Neural cell (in vitro differentiated cells): ENCODE results near the gene ADAP1. TPM values are rescaled to one million over a fixed set of nuclear protein-coding genes. Genes with fewer than 3 reads are reported as not detected.

Source experiments
- H2AFZ ChIP-seq: fragments of 200-600, 300-800 bp; sonication (generic), shearing (Covaris generic); 2 replicates; pipeline ENCODE4 v1.6.0; 2014; ENCODE audit warnings: low read depth, mild to moderate bottlenecking, antibody characterized with exemption, low read length, moderate library complexity
- H3F3A ChIP-seq: fragments of 200-600 bp; shearing (Covaris generic); 2 replicates; pipeline ENCODE4 v1.6.1; 2016; ENCODE audit warnings: mild to moderate bottlenecking, moderate library complexity, mixed read lengths, antibody characterized with exemption, low read length; ENCODE audit not compliant: insufficient read depth, poor library complexity, severe bottlenecking
- H3K27ac ChIP-seq: fragments of 200-600, 300-800 bp; sonication (generic), shearing (Covaris generic); 2 replicates; pipeline ENCODE4 v1.5.1; 2014; ENCODE audit warnings: mild to moderate bottlenecking, low read length, moderate library complexity
- H3K27me3 ChIP-seq: fragments of 300-800, 200-600 bp; sonication (generic), shearing (Covaris generic); 2 replicates; pipeline ENCODE4 v1.6.0; 2014; ENCODE audit warnings: mild to moderate bottlenecking, low read depth, low read length, moderate library complexity; ENCODE audit not compliant: insufficient read depth
- H3K36me3 ChIP-seq: fragments of 300-800, 200-600 bp; sonication (generic), shearing (Covaris generic); 2 replicates; pipeline ENCODE4 v1.5.1; 2014; ENCODE audit warnings: mild to moderate bottlenecking, antibody characterized with exemption, low read length, moderate library complexity; ENCODE audit not compliant: insufficient read depth
- H3K4me2 ChIP-seq: fragments of 300-800, 200-600 bp; sonication (generic), shearing (Covaris generic); 2 replicates; pipeline ENCODE4 v1.6.0; 2014; ENCODE audit warnings: mild to moderate bottlenecking, low read length
- H3K4me3 ChIP-seq: fragments of 300-800, 200-600 bp; sonication (generic), shearing (Covaris generic); 2 replicates; pipeline ENCODE4 v1.5.1; 2014; ENCODE audit warnings: mild to moderate bottlenecking, low read length, moderate library complexity
- H3K79me2 ChIP-seq: fragments of 200-600 bp; shearing (Covaris generic); replicated peaks from 2 replicates; pipeline ENCODE4 v1.6.0; 2014; ENCODE audit warnings: mild to moderate bottlenecking, low read length, moderate library complexity; ENCODE audit not compliant: insufficient read depth
- H3K9ac ChIP-seq: fragments of 300-800, 200-600 bp; sonication (generic), shearing (Covaris generic); 2 replicates; pipeline ENCODE4 v1.6.1; 2016; ENCODE audit warnings: mild to moderate bottlenecking, low read length, mixed read lengths
- H3K9me2 ChIP-seq: fragments of 200-600 bp; shearing (Covaris generic); 2 replicates; pipeline ENCODE4 v1.6.1; 2016; ENCODE audit warnings: mild to moderate bottlenecking, low read length, mixed read lengths; ENCODE audit not compliant: insufficient read depth
- H3K9me3 ChIP-seq: fragments of 200-600, 300-800 bp; sonication (generic), shearing (Covaris generic); 2 replicates; pipeline ENCODE4 v1.6.1; 2016; ENCODE audit warnings: mild to moderate bottlenecking, mixed run types, low read length, moderate library complexity, mixed read lengths
- H4K20me1 ChIP-seq: fragments of 200-600 bp; shearing (Covaris generic); 2 replicates; pipeline ENCODE4 v1.6.1; 2016; ENCODE audit warnings: mild to moderate bottlenecking, mixed run types; ENCODE audit not compliant: insufficient read depth
- EP300 ChIP-seq: fragments of 450-650 bp; conservative IDR thresholded peaks from 2 replicates; pipeline ENCODE4 v1.6.1; 2014; ENCODE audit warnings: antibody characterized with exemption, mild to moderate bottlenecking, moderate library complexity; ENCODE audit not compliant: poor library complexity, severe bottlenecking
- EZH2 ChIP-seq: fragments of 200-600, 300-800 bp; shearing (Covaris generic), sonication (generic); IDR thresholded peaks from 2 replicates; pipeline ENCODE4 v1.6.1; 2014; ENCODE audit warnings: antibody characterized with exemption, low read length, borderline replicate concordance, mild to moderate bottlenecking; ENCODE audit not compliant: insufficient read depth, poor library complexity, severe bottlenecking
- MXI1 ChIP-seq: fragments of 450-650 bp; conservative IDR thresholded peaks from 2 replicates; pipeline ENCODE4 v1.6.1; 2014; ENCODE audit warnings: antibody characterized with exemption, mild to moderate bottlenecking; ENCODE audit not compliant: poor library complexity, severe bottlenecking
- POLR2AphosphoS5 ChIP-seq: IDR thresholded peaks from 2 replicates; pipeline ENCODE4 v1.6.1; 2012
- RAD21 ChIP-seq: fragments of 450-650 bp; conservative IDR thresholded peaks from 2 replicates; pipeline ENCODE4 v1.6.1; 2014; ENCODE audit warnings: antibody characterized with exemption, mild to moderate bottlenecking, moderate library complexity
- SMC3 ChIP-seq: fragments of 450-650 bp; conservative IDR thresholded peaks from 2 replicates; pipeline ENCODE4 v1.6.1; 2014; ENCODE audit warnings: antibody characterized with exemption, mild to moderate bottlenecking, moderate library complexity; ENCODE audit not compliant: poor library complexity
- TAF1 ChIP-seq: IDR thresholded peaks from 2 replicates; pipeline ENCODE4 v1.6.1; 2012; ENCODE audit warnings: low read depth
- polyA plus RNA-seq: library from polyadenylated mRNA; depleted of rRNA; stranded (reverse); fragments of >200 nt; gene quantifications from 2 replicates; pipeline ENCODE4 v1.2.3, GENCODE V29; 2014
- TF ChIP-seq, protein P1 (sequence below): fragments of 450-650 bp; IDR thresholded peaks from 2 replicates; pipeline ENCODE4 v1.5.1; 2014; ENCODE audit warnings: antibody characterized with exemption, mild to moderate bottlenecking, moderate library complexity; ENCODE audit not compliant: poor library complexity, severe bottlenecking
- TF ChIP-seq, protein P2 (sequence below): IDR thresholded peaks from 2 replicates; pipeline ENCODE4 v1.6.1; 2012; ENCODE audit warnings: borderline replicate concordance

ADAP1 gene
- polyA plus RNA-seq, 1 donor from 2014 or later: 76.8 TPM

DNA sequence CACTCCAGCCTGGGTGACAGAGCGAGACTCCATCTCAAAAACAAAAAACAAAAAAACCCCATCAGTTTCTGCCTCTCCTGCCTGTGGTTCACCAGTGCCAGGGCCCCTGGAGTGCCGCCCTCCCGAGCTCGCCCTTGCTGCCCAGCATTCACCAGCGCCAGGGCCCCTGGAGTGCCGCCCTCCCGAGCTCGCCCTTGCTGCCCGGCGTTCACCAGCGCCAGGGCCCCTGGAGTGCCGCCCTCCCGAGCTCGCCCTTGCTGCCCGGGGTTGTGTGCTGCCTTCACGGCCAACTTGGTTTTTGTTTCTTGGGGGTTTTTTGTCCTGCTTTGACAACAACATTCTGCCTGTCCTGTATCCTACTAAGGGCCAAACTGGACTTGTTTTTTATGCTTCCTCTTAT, 91.4 kb downstream of the ADAP1 start:
- no peak overlapping the region for H3K4me3 ChIP-seq
- H3K4me2 ChIP-seq: no peak overlapping the region
- H3K27ac ChIP-seq: no peak overlapping the region
- no peaks in the 10 kb centered on the region for H3K9me3 ChIP-seq
- H3K27me3 ChIP-seq: no peaks in the 10 kb centered on the region
- H3K36me3 ChIP-seq: peaks cover 5% of the 10 kb centered on the region
- H3K9ac ChIP-seq: no peak overlapping the region
- no peaks in the 10 kb centered on the region for H3F3A ChIP-seq
- TF ChIP-seq MXI1 (no peak), EP300 (no peak), TAF1 (no peak), SMC3 (no peak), POLR2AphosphoS5 (no peak), RAD21 (no peak)
- TF ChIP-seq, protein P1, sequence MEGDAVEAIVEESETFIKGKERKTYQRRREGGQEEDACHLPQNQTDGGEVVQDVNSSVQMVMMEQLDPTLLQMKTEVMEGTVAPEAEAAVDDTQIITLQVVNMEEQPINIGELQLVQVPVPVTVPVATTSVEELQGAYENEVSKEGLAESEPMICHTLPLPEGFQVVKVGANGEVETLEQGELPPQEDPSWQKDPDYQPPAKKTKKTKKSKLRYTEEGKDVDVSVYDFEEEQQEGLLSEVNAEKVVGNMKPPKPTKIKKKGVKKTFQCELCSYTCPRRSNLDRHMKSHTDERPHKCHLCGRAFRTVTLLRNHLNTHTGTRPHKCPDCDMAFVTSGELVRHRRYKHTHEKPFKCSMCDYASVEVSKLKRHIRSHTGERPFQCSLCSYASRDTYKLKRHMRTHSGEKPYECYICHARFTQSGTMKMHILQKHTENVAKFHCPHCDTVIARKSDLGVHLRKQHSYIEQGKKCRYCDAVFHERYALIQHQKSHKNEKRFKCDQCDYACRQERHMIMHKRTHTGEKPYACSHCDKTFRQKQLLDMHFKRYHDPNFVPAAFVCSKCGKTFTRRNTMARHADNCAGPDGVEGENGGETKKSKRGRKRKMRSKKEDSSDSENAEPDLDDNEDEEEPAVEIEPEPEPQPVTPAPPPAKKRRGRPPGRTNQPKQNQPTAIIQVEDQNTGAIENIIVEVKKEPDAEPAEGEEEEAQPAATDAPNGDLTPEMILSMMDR: no peak
- TF ChIP-seq, protein P2, sequence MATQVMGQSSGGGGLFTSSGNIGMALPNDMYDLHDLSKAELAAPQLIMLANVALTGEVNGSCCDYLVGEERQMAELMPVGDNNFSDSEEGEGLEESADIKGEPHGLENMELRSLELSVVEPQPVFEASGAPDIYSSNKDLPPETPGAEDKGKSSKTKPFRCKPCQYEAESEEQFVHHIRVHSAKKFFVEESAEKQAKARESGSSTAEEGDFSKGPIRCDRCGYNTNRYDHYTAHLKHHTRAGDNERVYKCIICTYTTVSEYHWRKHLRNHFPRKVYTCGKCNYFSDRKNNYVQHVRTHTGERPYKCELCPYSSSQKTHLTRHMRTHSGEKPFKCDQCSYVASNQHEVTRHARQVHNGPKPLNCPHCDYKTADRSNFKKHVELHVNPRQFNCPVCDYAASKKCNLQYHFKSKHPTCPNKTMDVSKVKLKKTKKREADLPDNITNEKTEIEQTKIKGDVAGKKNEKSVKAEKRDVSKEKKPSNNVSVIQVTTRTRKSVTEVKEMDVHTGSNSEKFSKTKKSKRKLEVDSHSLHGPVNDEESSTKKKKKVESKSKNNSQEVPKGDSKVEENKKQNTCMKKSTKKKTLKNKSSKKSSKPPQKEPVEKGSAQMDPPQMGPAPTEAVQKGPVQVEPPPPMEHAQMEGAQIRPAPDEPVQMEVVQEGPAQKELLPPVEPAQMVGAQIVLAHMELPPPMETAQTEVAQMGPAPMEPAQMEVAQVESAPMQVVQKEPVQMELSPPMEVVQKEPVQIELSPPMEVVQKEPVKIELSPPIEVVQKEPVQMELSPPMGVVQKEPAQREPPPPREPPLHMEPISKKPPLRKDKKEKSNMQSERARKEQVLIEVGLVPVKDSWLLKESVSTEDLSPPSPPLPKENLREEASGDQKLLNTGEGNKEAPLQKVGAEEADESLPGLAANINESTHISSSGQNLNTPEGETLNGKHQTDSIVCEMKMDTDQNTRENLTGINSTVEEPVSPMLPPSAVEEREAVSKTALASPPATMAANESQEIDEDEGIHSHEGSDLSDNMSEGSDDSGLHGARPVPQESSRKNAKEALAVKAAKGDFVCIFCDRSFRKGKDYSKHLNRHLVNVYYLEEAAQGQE: no peak
- no peaks in the 10 kb centered on the region for H3K79me2 ChIP-seq
- no peaks in the 10 kb centered on the region for H4K20me1 ChIP-seq
- no peaks in the 10 kb centered on the region for H3K9me2 ChIP-seq
- H2AFZ ChIP-seq: no peak overlapping the region

DNA sequence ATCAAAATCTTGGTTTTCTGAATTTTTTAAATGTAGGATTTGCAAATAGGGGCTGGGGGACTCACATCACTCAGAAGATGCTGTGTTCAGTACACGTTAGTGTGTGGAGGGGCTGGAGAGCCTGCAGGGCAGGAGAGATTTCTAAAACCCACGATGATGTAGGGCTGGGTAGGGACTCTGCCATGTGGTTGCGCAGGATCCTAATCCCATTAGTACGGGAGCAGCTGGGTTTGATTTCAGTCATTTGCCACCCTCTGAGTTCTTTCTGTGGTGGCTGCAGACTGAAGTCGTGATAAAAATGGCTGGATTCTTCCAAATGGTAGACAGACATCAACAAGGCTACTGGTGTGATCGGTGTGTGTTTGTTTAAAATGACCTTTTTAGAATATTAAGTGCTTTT, 92.3 kb downstream of the ADAP1 start:
- no peak for TF ChIP-seq SMC3
- TF ChIP-seq RAD21: no peak
- TF ChIP-seq TAF1: no peak
- TF ChIP-seq, protein P2: no peak
- no peak for TF ChIP-seq MXI1
- TF ChIP-seq EP300: no peak
- TF ChIP-seq EZH2: no peak
- TF ChIP-seq POLR2AphosphoS5: no peak
- TF ChIP-seq, protein P1: no peak
- no peaks in the 10 kb centered on the region for H3K27me3 ChIP-seq
- H3K4me3 ChIP-seq: no peak overlapping the region
- H3K4me2 ChIP-seq: no peak overlapping the region
- no peaks in the 10 kb centered on the region for H4K20me1 ChIP-seq
- no peaks in the 10 kb centered on the region for H3K9me2 ChIP-seq
- H3K36me3 ChIP-seq: peaks cover 5% of the 10 kb centered on the region
- no peak overlapping the region for H3K9ac ChIP-seq
- no peak overlapping the region for H3K27ac ChIP-seq
- no peak overlapping the region for H2AFZ ChIP-seq
- H3K79me2 ChIP-seq: no peaks in the 10 kb centered on the region
- H3K9me3 ChIP-seq: no peaks in the 10 kb centered on the region
- no peaks in the 10 kb centered on the region for H3F3A ChIP-seq
